Transverse colon (tissue), 4 donors: ENCODE data around the gene SESTD1. TPM values are rescaled to one million over a fixed set of nuclear protein-coding genes. Genes with fewer than 3 reads are reported as not detected.

Experiments used
- DNase-seq: peaks from one replicate; pipeline ENCODE4 v3.0.0-alpha.2; 2019
- H3K27ac ChIP-seq, 4 donors: fragments of 200-600 bp; sonication (generic); 2 replicates each; pipeline ENCODE4 v1.5.1; 2016 to 2018; ENCODE audit warnings: inconsistent platforms in 4 of 4
- H3K27me3 ChIP-seq: fragments of 200-600 bp; sonication (generic); 2 replicates; pipeline ENCODE4 v1.5.1; 2017; ENCODE audit warnings: inconsistent platforms
- H3K36me3 ChIP-seq, 4 donors: fragments of 200-600 bp; sonication (generic); 2 replicates each; pipeline ENCODE4 v1.5.1; 2017 to 2019; ENCODE audit warnings: inconsistent platforms in 4 of 4
- H3K4me1 ChIP-seq, 4 donors: fragments of 200-600 bp; sonication (generic); 2 replicates each; pipeline ENCODE4 v1.5.1; 2017 to 2020; ENCODE audit warnings: inconsistent platforms in 4 of 4
- H3K4me3 ChIP-seq, 4 donors: fragments of 200-600 bp; sonication (generic); 1 replicate in 1 of 4; 2 replicates in 3 of 4; pipeline versions ENCODE4 v1.5.1 to v1.6.1; 2017 to 2019; ENCODE audit warnings: inconsistent platforms in 4 of 4
- H3K9me3 ChIP-seq, 2 donors: fragments of 200-600 bp; sonication (generic); 2 replicates each; pipeline ENCODE4 v1.5.1; 2017 to 2019; ENCODE audit warnings: inconsistent platforms in 2 of 2
- EP300 ChIP-seq: sonication (generic); formaldehyde crosslinking; IDR thresholded peaks from one replicate; pipeline ENCODE4 v1.6.1; 2017; ENCODE audit warnings: antibody characterized with exemption, low read depth
- POLR2A ChIP-seq: fragments of 450-650 bp; IDR thresholded peaks from one replicate; pipeline ENCODE4 v1.6.1; 2016; ENCODE audit warnings: antibody characterized with exemption, mild to moderate bottlenecking, moderate library complexity
- POLR2AphosphoS5 ChIP-seq, 3 donors: sonication (generic); formaldehyde crosslinking; IDR thresholded peaks; one replicate each; pipeline ENCODE4 v1.6.1; 2016; ENCODE audit warnings: antibody characterized with exemption in 3 of 3
- WGBS, 2 donors: methylation state at CpG; one replicate each; pipeline ENCODE4 v1.1.5; 2018; ENCODE audit warnings: low coverage in 1 of 2; 5-methylcytosine and 5-hydroxymethylcytosine counted together
- in situ Hi-C, 4 donors: fragments of 200-750 bp; cut with MboI; loops; one replicate each; pipeline versions ENCODE4 v1.15.0 to v1.15.1; 2017; ENCODE audit warnings: low sequenced_read_pairs in 3 of 4, low pct_ligation_motif_present in 1 of 4, low pct_unique_long_range_greater_than_20kb in 1 of 4
- intact Hi-C: fragments of 100-400 bp; cut with DNase I; formaldehyde crosslinking; loops from one replicate; pipeline ENCODE4 v1.15.1; 2023; ENCODE audit warnings: low total_unique reads
- total RNA-seq, 4 donors: library from RNA; depleted of rRNA; stranded (reverse); fragments of >200 nt; gene quantifications; one replicate each; pipeline ENCODE4 v1.1.0, GENCODE V29; 2016
- TF ChIP-seq, protein P1 (sequence below), 5 experiments: fragments of 200-600 bp in 3 of 5; fragments of 450-650 bp in 2 of 5; sonication (generic) in 3 of 5; IDR thresholded peaks; 1 replicate in 2 of 5; 2 replicates in 3 of 5; pipeline ENCODE4 v1.5.1; 2016 to 2017; ENCODE audit warnings: antibody characterized with exemption in 5 of 5, inconsistent platforms in 3 of 5, mild to moderate bottlenecking in 2 of 5, moderate library complexity in 1 of 5

Gene SESTD1
- total RNA-seq, 4 donors from 2014 or later = 12.6 to 44.1 (median 22.3) TPM

GRCh38 chr2:179266271-179266670, 1.6 kb upstream of the SESTD1 start:
- Histone ChIP-seq H3K27me3 (no peaks in the 10 kb centered on the region), H3K4me1 (peaks cover 8 to 30% (median 15%) of the 10 kb centered on the region in 4 donors), H3K9me3 (no peaks in the 10 kb centered on the region), H3K4me3 (no peak overlapping the region), H3K36me3 (no peaks in the 10 kb centered on the region), H3K27ac (no peak overlapping the region)
- no peak for DNase-seq
- in situ Hi-C loops = no loop called here
- 87 to 93% methylated on average over 4 of the region's 4 CpGs for WGBS, 2 donors
- intact Hi-C loops = no loop called here
- TF ChIP-seq POLR2AphosphoS5 (IDR thresholded peaks at IDR 0.05) = no peak
- TF ChIP-seq EP300 = no peak
- TF ChIP-seq, protein P1, sequence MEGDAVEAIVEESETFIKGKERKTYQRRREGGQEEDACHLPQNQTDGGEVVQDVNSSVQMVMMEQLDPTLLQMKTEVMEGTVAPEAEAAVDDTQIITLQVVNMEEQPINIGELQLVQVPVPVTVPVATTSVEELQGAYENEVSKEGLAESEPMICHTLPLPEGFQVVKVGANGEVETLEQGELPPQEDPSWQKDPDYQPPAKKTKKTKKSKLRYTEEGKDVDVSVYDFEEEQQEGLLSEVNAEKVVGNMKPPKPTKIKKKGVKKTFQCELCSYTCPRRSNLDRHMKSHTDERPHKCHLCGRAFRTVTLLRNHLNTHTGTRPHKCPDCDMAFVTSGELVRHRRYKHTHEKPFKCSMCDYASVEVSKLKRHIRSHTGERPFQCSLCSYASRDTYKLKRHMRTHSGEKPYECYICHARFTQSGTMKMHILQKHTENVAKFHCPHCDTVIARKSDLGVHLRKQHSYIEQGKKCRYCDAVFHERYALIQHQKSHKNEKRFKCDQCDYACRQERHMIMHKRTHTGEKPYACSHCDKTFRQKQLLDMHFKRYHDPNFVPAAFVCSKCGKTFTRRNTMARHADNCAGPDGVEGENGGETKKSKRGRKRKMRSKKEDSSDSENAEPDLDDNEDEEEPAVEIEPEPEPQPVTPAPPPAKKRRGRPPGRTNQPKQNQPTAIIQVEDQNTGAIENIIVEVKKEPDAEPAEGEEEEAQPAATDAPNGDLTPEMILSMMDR (IDR thresholded peaks at IDR 0.05) = no peak
- no peak for TF ChIP-seq POLR2A

DNA sequence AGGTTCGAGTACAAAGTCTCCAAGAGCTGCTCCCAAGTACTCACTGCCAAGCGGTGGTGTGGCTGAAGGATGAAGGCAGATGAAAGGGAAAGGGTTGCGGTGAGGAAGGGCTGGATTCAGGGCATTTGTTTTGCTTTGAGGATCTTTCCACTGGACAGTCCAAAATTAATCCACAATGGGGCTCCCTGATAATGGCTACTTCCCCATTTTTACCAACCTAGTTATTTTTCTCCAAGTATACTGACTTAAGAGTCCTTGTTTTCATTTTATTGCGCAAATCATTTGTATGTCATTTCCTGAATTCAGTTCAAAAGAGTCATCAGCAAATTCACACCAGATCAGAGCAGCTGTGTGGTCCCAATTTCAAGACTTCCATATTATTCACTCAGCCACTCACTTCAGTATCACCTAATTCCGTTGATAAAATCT, 464 bp upstream of the SESTD1 start:
- intact Hi-C loops (no loop called here), in situ Hi-C loops (no loop called here)
- 52 to 54% methylated on average over 3 to 5 of the region's 5 CpGs for WGBS, 2 donors
- H3K27me3 ChIP-seq = no peaks in the 10 kb centered on the region
- H3K9me3 ChIP-seq = no peaks in the 10 kb centered on the region
- DNase-seq = no peak
- peak overlapping the region in 3 of 4 donors; percentile 83 to 91 (median 88) for H3K4me3 ChIP-seq
- TF ChIP-seq, protein P1 (IDR thresholded peaks at IDR 0.05) = no peak
- TF ChIP-seq EP300 (no peak), POLR2A (no peak), POLR2AphosphoS5 (IDR thresholded peaks at IDR 0.05) (no peak)
- H3K4me1 ChIP-seq = peaks cover 8 to 40% (median 15%) of the 10 kb centered on the region in 4 donors
- no peaks in the 10 kb centered on the region for H3K36me3 ChIP-seq
- peak overlapping the region; percentile 83 to 91 (median 88) for H3K27ac ChIP-seq

- H3K27ac ChIP-seq = peak overlapping the region; percentile 83 to 91 (median 88)
- H3K4me3 ChIP-seq = peak overlapping the region; percentile 69 to 91 (median 86)
- no peaks in the 10 kb centered on the region for H3K36me3 ChIP-seq
- peak; percentile 22 for TF ChIP-seq POLR2A
- TF ChIP-seq, protein P1 (IDR thresholded peaks at IDR 0.05) = no peak
- WGBS, 2 donors = 2 to 12% methylated on average over 3 to 33 of the region's 62 CpGs
- H3K4me1 ChIP-seq = peaks cover 8 to 45% (median 15%) of the 10 kb centered on the region in 4 donors
- no peaks in the 10 kb centered on the region for H3K9me3 ChIP-seq
- intact Hi-C loops = no loop called here
- DNase-seq = peak; percentile 41
- H3K27me3 ChIP-seq = no peaks in the 10 kb centered on the region
- in situ Hi-C loops = no loop called here
Observed at GRCh38 chr2:179263446-179264367, 925 bp downstream of the SESTD1 start.

DNA sequence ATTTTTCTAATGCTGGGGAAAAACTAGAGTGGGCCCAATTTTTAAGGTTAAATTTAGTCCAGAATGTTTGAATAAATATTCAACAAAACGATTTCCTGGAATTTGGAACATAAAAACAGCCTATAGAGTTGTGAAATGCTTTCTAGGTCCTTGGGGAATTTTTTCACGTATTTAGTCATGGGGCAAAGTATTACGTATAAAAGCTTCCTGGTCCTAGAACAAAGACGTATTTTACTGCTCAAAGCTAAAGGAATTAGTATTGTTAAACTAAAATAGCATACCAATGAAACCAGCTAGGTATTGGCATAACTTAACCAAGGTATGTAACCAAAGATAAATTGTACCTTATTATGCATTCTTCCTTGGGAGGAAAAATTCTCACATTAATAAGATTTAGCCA, 1.6 kb downstream of the SESTD1 start:
- no peaks in the 10 kb centered on the region for H3K36me3 ChIP-seq
- no peaks in the 10 kb centered on the region for H3K27me3 ChIP-seq
- no peaks in the 10 kb centered on the region for H3K9me3 ChIP-seq
- no peak for DNase-seq
- TF ChIP-seq POLR2A = no peak
- TF ChIP-seq, protein P1 (IDR thresholded peaks at IDR 0.05) = no peak
- TF ChIP-seq POLR2AphosphoS5 (IDR thresholded peaks at IDR 0.05) = no peak
- no peak for TF ChIP-seq EP300
- WGBS, 2 donors = 11 to 17% methylated on average over 4 of the region's 4 CpGs
- in situ Hi-C loops (no loop called here), intact Hi-C loops (no loop called here)
- H3K4me1 ChIP-seq = peaks cover 8 to 45% (median 15%) of the 10 kb centered on the region in 4 donors
- peak overlapping the region; percentile 83 to 91 (median 88) for H3K27ac ChIP-seq
- peak overlapping the region; percentile 69 to 91 (median 86) for H3K4me3 ChIP-seq
